ENCODE results near the gene RGL1. TPM values are rescaled to one million over a fixed set of nuclear protein-coding genes. Genes with fewer than 3 reads are reported as not detected.
A peak's percentile ranks its signal among the peaks of the same experiment; 100 is the strongest.

The RGL1 gene
- total RNA-seq, 1 donor from 2014 or later: 34.0 TPM

- DNase-seq (ENCODE audit: low spot score in 2 of 2, unreplicated experiment in 2 of 2): no peak
- Mint-ChIP-seq H3K4me3 (no peak overlapping the region), H3K4me1 (peaks cover 41% of the 10 kb centered on the region), H3K9me3 (no peaks in the 10 kb centered on the region), H3K27me3 (ENCODE audit: low read depth) (no peaks in the 10 kb centered on the region), H3K27ac (peak overlapping the region; percentile 32), H3K36me3 (peaks cover 8% of the 10 kb centered on the region)
- TF ChIP-seq CTCF (IDR thresholded peaks at IDR 0.05; ENCODE audit: unreplicated experiment): no peak
Measured at GRCh38 chr1:183869230-183869629, 64.3 kb downstream of the RGL1 start.

GRCh38 chr1:183869664-183870063 is 64.7 kb downstream of the RGL1 start:
- no peak for TF ChIP-seq CTCF (IDR thresholded peaks at IDR 0.05; ENCODE audit: unreplicated experiment)
- Mint-ChIP-seq H3K4me1 (peaks cover 45% of the 10 kb centered on the region), H3K9me3 (no peaks in the 10 kb centered on the region), H3K27me3 (ENCODE audit: low read depth) (no peaks in the 10 kb centered on the region), H3K27ac (peak overlapping the region; percentile 32), H3K4me3 (no peak overlapping the region), H3K36me3 (peaks cover 8% of the 10 kb centered on the region)
- no peak for DNase-seq (ENCODE audit: low spot score in 2 of 2, unreplicated experiment in 2 of 2)

- no peak for DNase-seq (ENCODE audit: low spot score in 2 of 2, unreplicated experiment in 2 of 2)
- no peak for TF ChIP-seq CTCF (IDR thresholded peaks at IDR 0.05; ENCODE audit: unreplicated experiment)
- no peaks in the 10 kb centered on the region for H3K9me3 Mint-ChIP-seq
- peaks cover 8% of the 10 kb centered on the region for H3K36me3 Mint-ChIP-seq
- H3K4me1 Mint-ChIP-seq: peaks cover 53% of the 10 kb centered on the region
- no peak overlapping the region for H3K4me3 Mint-ChIP-seq
- peak overlapping the region; percentile 89 for H3K27ac Mint-ChIP-seq
- no peaks in the 10 kb centered on the region for H3K27me3 Mint-ChIP-seq (ENCODE audit: low read depth)
Measured at GRCh38 chr1:183870351-183871077, 65.6 kb downstream of the RGL1 start.

- Mint-ChIP-seq H3K27me3 (ENCODE audit: low read depth) (no peaks in the 10 kb centered on the region), H3K36me3 (peaks cover 8% of the 10 kb centered on the region), H3K4me1 (peaks cover 57% of the 10 kb centered on the region), H3K9me3 (no peaks in the 10 kb centered on the region), H3K27ac (peak overlapping the region; percentile 89), H3K4me3 (no peak overlapping the region)
- DNase-seq (ENCODE audit: low spot score in 2 of 2, unreplicated experiment in 2 of 2): no peak
- TF ChIP-seq CTCF (IDR thresholded peaks at IDR 0.05; ENCODE audit: unreplicated experiment): no peak
Measured at GRCh38 chr1:183871142-183871541, 66.2 kb downstream of the RGL1 start.

- Mint-ChIP-seq H3K27ac (peak overlapping the region; percentile 89), H3K36me3 (peaks cover 8% of the 10 kb centered on the region), H3K4me3 (no peak overlapping the region), H3K4me1 (peaks cover 62% of the 10 kb centered on the region), H3K9me3 (no peaks in the 10 kb centered on the region), H3K27me3 (ENCODE audit: low read depth) (no peaks in the 10 kb centered on the region)
- DNase-seq (ENCODE audit: low spot score in 2 of 2, unreplicated experiment in 2 of 2): no peak
- TF ChIP-seq CTCF (IDR thresholded peaks at IDR 0.05; ENCODE audit: unreplicated experiment): no peak
Measured at GRCh38 chr1:183871601-183872000, 66.7 kb downstream of the RGL1 start.
